ENCODE results near the gene COG5.

The COG5 gene

GRCh38 chr7:107600816-107601215, 37.1 kb upstream of the COG5 start:
- TF ChIP-seq CTCF (IDR thresholded peaks at IDR 0.05; ENCODE audit: insufficient read depth, low read depth, low read length, missing control alignments), result no peak
- no peak overlapping the region for H3K4me3 ChIP-seq (ENCODE audit: low read depth, low read length)
- no peak for DNase-seq (ENCODE audit: low read depth)

- DNase-seq (ENCODE audit: low read depth), result no peak
- no peak overlapping the region for H3K4me3 ChIP-seq (ENCODE audit: low read depth, low read length)
- no peak for TF ChIP-seq CTCF (IDR thresholded peaks at IDR 0.05; ENCODE audit: insufficient read depth, low read depth, low read length, missing control alignments)
Measured at GRCh38 chr7:107599262-107599661, 35.5 kb upstream of the COG5 start.

GRCh38 chr7:107597953-107598352, 34.2 kb upstream of the COG5 start:
- no peak for DNase-seq (ENCODE audit: low read depth)
- TF ChIP-seq CTCF (IDR thresholded peaks at IDR 0.05; ENCODE audit: insufficient read depth, low read depth, low read length, missing control alignments), result no peak

GRCh38 chr7:107597582-107597916, 33.8 kb upstream of the COG5 start:
- DNase-seq (ENCODE audit: low read depth), result no peak
- no peak overlapping the region for H3K4me3 ChIP-seq (ENCODE audit: low read depth, low read length)
- no peak for TF ChIP-seq CTCF (IDR thresholded peaks at IDR 0.05; ENCODE audit: insufficient read depth, low read depth, low read length, missing control alignments)

More at GRCh38 chr7:107597953-107598352, 34.2 kb upstream of the COG5 start:
- H3K4me3 ChIP-seq (ENCODE audit: low read depth, low read length), result no peak overlapping the region

- no peak for TF ChIP-seq CTCF (IDR thresholded peaks at IDR 0.05; ENCODE audit: insufficient read depth, low read depth, low read length, missing control alignments)
- H3K4me3 ChIP-seq (ENCODE audit: low read depth, low read length), result no peak overlapping the region
- no peak for DNase-seq (ENCODE audit: low read depth)
Measured at GRCh38 chr7:107596881-107597581, 33.3 kb upstream of the COG5 start.

GRCh38 chr7:107594961-107595737, 31.4 kb upstream of the COG5 start:
- H3K4me3 ChIP-seq (ENCODE audit: low read depth, low read length), result no peak overlapping the region
- TF ChIP-seq CTCF (IDR thresholded peaks at IDR 0.05; ENCODE audit: insufficient read depth, low read depth, low read length, missing control alignments), result no peak
- DNase-seq (ENCODE audit: low read depth), result no peak

Measured in GM12865 (cell line).